Left ventricle myocardium inferior (tissue), 1 donor: ENCODE data around the gene DNAJC18. TPM values are rescaled to one million over a fixed set of nuclear protein-coding genes. Genes with fewer than 3 reads are reported as not detected.

ENCODE experiments used
- DNase-seq: peaks from one replicate; pipeline ENCODE4 v3.0.0-alpha.2; 2020
- H3K27ac ChIP-seq: fragments of 200-600 bp; replicated peaks from 2 replicates; pipeline ENCODE4 v1.8.0; 2021
- H3K27me3 ChIP-seq: fragments of 200-600 bp; 2 replicates; pipeline ENCODE4 v1.8.0; 2021; ENCODE audit warnings: low read depth
- H3K36me3 ChIP-seq: fragments of 200-600 bp; 2 replicates; pipeline ENCODE4 v1.8.0; 2021
- H3K4me1 ChIP-seq: fragments of 200-600 bp; 2 replicates; pipeline ENCODE4 v1.8.0; 2021
- H3K4me3 ChIP-seq: fragments of 200-600 bp; 2 replicates; pipeline ENCODE4 v1.8.0; 2021; ENCODE audit warnings: mild to moderate bottlenecking, moderate library complexity
- H3K9me3 ChIP-seq: fragments of 200-600 bp; replicated peaks from 2 replicates; pipeline ENCODE4 v1.8.0; 2021
- intact Hi-C: fragments of 100-400 bp; cut with micrococcal nuclease; formaldehyde crosslinking; loops from one replicate; pipeline ENCODE4 v1.11.0; 2022
- total RNA-seq: library from RNA; stranded (reverse); fragmentation: NEBNext Ultra II Directional; extraction: Animal tissue kit (Norgen Biotek cat#: 25700); gene quantifications from one replicate; pipeline ENCODE4 v1.2.1, GENCODE V29; 2021
- TF ChIP-seq, protein P1 (sequence below): fragments of 200-600 bp; IDR thresholded peaks from 2 replicates; pipeline ENCODE4 v1.8.0; 2021; ENCODE audit warnings: antibody characterized with exemption, mild to moderate bottlenecking, borderline replicate concordance
- donor health status: DM: no; HTN: yes; CAD: no; lungs with severe emphysema.

DNAJC18 gene
- total RNA-seq, 1 donor from 2014 or later: 14.3 TPM

DNA sequence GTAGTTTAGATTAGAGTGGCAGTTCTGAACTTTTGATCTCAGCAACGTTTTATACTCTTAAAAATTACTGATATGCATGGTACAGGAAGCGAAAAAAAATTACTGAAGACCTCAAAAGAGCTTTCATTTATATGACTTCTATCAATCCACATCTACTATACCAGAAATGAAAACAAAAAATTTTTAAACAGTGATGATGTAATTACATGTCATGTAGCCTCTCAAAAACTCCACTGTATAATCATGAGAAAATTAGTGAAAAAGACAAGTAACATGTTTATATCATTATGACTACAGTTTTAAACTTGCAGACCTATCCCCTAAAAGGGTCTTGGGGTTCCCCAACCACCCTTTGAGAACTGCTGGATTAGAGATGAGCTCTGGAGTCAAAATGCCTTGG, 9.3 kb downstream of the DNAJC18 start:
- TF ChIP-seq, protein P1, sequence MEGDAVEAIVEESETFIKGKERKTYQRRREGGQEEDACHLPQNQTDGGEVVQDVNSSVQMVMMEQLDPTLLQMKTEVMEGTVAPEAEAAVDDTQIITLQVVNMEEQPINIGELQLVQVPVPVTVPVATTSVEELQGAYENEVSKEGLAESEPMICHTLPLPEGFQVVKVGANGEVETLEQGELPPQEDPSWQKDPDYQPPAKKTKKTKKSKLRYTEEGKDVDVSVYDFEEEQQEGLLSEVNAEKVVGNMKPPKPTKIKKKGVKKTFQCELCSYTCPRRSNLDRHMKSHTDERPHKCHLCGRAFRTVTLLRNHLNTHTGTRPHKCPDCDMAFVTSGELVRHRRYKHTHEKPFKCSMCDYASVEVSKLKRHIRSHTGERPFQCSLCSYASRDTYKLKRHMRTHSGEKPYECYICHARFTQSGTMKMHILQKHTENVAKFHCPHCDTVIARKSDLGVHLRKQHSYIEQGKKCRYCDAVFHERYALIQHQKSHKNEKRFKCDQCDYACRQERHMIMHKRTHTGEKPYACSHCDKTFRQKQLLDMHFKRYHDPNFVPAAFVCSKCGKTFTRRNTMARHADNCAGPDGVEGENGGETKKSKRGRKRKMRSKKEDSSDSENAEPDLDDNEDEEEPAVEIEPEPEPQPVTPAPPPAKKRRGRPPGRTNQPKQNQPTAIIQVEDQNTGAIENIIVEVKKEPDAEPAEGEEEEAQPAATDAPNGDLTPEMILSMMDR: no peak
- no peak for DNase-seq
- Histone ChIP-seq H3K4me3 (no peak overlapping the region), H3K27me3 (no peaks in the 10 kb centered on the region), H3K27ac (no peak overlapping the region), H3K4me1 (no peaks in the 10 kb centered on the region), H3K9me3 (no peaks in the 10 kb centered on the region), H3K36me3 (peaks cover 69% of the 10 kb centered on the region)
- intact Hi-C loops: no loop called here

DNA sequence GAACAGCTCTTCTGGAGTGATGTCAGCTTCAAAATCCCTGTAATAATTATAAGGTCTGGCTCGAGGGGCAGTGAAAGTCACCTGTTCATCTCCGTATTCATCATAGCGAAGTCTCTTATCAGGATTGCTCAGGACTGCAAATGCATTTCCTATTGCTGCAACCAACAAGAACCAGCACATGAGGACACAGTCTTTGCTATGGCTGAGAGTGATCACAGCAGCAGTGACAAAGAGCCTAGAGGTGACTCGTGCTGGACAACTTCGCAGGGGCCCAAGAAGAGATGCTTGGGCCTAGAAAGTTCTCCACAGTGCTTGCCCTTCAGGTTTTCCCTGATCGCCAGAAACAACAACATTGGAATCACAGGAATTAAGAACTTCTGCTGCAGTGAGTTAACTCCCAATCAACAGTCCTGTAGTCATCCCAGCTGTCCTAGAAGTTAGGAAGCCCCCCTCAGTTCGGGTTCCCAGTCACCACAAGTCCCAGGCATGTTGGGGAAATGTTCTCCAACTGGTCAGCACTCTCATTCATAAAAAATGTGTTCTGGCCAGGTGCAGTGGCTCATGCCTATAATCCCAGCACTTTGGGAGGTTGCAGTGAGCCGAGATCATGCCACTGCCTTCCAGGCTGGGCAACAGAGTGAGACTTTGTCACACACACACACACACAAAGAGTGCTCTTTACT, 13.0 kb downstream of the DNAJC18 start:
- peaks cover 3% of the 10 kb centered on the region for H3K4me1 ChIP-seq
- H3K36me3 ChIP-seq: peaks cover 66% of the 10 kb centered on the region
- no peak overlapping the region for H3K4me3 ChIP-seq
- H3K9me3 ChIP-seq: no peaks in the 10 kb centered on the region
- no peaks in the 10 kb centered on the region for H3K27me3 ChIP-seq
- intact Hi-C loops: no loop called here
- no peak overlapping the region for H3K27ac ChIP-seq
- TF ChIP-seq, protein P1: no peak
- no peak for DNase-seq

DNA sequence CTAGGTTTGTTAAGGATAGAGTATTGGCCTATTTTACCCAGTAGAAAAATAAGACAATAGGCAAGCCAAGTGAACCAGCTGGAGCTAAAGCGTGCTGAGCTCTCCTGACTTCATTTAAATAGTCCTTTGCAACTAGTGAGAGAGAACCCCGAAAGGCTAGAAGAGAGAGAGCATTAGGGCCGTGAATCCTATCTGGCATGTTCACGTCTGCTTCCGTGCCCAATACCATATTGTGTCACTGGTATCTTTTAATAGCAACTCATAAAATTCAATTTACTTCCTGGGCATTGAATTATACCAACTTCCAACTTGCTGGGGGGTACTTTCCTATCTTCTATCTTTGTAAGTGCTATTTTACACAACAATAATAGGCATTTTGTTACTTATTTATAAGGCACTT, 13.8 kb downstream of the DNAJC18 start:
- H3K4me1 ChIP-seq: peaks cover 4% of the 10 kb centered on the region
- TF ChIP-seq, protein P1: no peak
- DNase-seq: no peak
- peaks cover 66% of the 10 kb centered on the region for H3K36me3 ChIP-seq
- no peak overlapping the region for H3K4me3 ChIP-seq
- H3K27ac ChIP-seq: no peak overlapping the region
- intact Hi-C loops: no loop called here
- H3K27me3 ChIP-seq: no peaks in the 10 kb centered on the region
- H3K9me3 ChIP-seq: no peaks in the 10 kb centered on the region

DNA sequence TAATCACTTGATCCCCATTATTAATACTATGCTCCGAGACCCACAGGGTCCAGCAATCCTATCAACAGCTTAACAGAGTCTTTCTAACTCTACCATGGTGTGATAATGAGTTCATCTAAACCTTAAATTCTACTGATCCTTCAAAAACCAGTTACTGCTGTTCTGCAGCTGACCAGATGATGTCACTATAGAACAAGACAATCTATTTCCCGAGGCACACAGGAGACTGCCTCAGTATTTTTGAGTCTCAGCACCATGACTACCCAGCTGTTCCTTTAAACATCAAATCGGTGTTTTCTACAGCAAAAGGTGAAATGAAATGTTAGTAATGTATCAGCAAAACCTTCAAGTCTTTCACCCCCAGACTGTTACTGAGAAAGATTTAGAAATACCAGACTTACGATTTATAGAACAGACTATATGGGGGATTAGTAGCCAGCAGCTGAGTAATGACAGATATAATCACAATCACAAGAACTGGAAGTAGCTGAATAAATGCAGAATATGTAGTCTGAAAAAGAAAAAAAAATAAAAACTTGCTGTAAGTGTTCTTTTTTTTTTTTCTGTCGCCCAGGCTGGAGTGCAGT, 16.9 kb downstream of the DNAJC18 start:
- intact Hi-C loops: loop anchor here (2.0 kb wide), 1 partner anchor 90 kb away; no protein-coding TSS in a partner anchor

DNA sequence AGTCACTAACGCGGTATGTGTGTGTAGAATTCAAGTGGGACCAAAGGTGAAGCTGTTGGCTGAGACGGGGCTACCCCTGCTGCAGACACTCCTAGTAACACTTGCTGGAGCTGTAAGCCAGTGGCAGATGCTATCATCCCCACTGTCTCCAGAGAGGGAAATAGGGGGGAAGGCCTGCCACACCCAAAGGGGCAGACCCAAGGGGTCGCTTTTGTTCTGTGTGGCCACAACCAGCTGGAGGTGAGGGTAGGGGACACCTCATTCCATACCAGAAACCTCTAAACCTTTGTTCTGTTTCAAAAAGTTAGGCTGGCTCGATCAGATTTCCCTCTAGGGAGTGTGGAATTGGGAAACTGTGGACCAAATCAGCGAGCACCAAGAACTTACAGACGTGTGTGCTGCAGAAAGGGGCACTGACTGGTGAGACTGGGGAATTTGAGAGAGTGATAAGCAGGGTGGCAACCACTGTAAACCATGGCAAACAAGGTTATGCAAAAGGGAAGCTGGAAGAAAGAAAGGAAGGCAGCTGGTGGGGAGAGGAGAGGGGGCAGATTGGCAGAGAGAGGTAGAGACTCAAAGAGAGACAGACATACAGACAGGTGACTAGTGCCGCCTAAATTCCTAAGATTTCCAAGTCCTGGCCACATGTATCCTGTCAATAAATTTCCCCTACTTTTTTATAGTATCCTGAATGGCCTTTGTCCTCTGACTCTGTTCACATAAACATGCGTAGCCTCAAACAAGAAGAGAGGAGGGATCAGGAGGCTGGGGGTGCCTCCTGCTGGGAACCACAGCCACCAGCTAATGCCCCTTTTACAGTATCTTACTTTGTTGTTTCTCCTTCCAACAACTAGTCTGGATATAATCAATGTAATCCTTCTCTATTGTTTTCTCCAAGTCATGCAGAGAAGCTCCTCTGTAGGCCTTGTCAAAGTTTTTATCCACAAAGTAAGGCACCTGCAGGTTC, 19.8 kb downstream of the DNAJC18 start:
- Histone ChIP-seq H3K4me1 (peaks cover 64% of the 10 kb centered on the region), H3K27me3 (no peaks in the 10 kb centered on the region)
- intact Hi-C loops: no loop called here

More for the DNA sequence above, 16.9 kb downstream of the DNAJC18 start:
- no peak for DNase-seq
- no peak overlapping the region for H3K27ac ChIP-seq
- H3K9me3 ChIP-seq: no peaks in the 10 kb centered on the region
- peaks cover 47% of the 10 kb centered on the region for H3K36me3 ChIP-seq
- H3K4me3 ChIP-seq: no peak overlapping the region
- H3K27me3 ChIP-seq: no peaks in the 10 kb centered on the region
- peaks cover 35% of the 10 kb centered on the region for H3K4me1 ChIP-seq
- TF ChIP-seq, protein P1: peak; percentile 90

More for the DNA sequence above, 19.8 kb downstream of the DNAJC18 start:
- Histone ChIP-seq H3K4me3 (peak overlapping the region; percentile 17), H3K27ac (peak overlapping the region; percentile 91), H3K36me3 (peaks cover 18% of the 10 kb centered on the region), H3K9me3 (no peaks in the 10 kb centered on the region)
- DNase-seq: no peak
- TF ChIP-seq, protein P1: no peak
